NCI-H2171 treated with DMSO at 0.1 percent for 48 hours (cell line): ENCODE measurements around the gene ENTREP3.

Source experiments
- DNase-seq: peaks from one replicate; lab custom pipeline; 2025; lab: John Stamatoyannopoulos, UW

The ENTREP3 gene

GRCh38 chr1:155278689-155279160 is 23.4 kb upstream of the ENTREP3 start:
- no peak for DNase-seq

DNA sequence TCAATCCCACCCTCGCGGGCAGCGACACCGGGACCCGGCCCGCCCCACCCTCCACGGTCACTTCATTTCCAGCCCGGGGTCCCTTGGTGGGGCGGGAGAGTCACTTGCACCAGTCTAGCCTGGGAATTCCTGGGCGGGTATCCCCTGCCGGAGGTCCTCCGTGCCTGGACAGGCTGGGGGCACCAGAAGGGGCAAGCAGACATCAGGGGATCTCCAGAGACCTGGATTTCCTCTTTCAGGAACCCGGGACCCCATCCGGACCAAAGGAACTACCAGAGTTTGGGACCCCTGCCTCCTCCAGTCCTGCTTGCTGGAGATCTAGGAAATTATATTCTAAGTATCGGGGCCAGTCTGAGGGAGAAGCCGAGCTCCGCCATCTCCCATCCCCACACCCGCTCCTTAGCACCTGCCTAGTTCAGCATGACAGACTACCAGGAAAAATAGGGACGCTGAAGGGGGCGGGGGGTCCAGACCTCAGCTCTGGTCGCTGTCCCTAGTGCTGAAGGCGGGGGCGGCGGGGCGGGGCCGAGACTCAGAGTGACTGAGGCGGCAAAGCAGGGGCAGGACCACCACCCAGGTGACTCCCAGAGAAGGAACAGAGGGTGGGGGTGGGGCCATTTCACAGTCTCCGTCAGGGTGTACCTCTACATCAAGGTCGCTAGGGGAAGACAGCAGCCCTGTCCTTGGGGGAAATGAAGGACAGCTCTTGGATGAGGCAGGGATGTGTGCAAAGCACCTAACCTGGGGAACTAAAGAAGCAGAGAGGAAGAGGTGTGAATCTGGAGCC is 22.8 kb upstream of the ENTREP3 start:
- DNase-seq = peak; percentile 85

GRCh38 chr1:155277070-155277901 is 22.0 kb upstream of the ENTREP3 start, which contains the start of gene HCN3:
Gene HCN3 (plus strand): TSS chr1:155277463. CDS start chr1:155277591, 128 bp downstream.
- peak; percentile 98 for DNase-seq

DNA sequence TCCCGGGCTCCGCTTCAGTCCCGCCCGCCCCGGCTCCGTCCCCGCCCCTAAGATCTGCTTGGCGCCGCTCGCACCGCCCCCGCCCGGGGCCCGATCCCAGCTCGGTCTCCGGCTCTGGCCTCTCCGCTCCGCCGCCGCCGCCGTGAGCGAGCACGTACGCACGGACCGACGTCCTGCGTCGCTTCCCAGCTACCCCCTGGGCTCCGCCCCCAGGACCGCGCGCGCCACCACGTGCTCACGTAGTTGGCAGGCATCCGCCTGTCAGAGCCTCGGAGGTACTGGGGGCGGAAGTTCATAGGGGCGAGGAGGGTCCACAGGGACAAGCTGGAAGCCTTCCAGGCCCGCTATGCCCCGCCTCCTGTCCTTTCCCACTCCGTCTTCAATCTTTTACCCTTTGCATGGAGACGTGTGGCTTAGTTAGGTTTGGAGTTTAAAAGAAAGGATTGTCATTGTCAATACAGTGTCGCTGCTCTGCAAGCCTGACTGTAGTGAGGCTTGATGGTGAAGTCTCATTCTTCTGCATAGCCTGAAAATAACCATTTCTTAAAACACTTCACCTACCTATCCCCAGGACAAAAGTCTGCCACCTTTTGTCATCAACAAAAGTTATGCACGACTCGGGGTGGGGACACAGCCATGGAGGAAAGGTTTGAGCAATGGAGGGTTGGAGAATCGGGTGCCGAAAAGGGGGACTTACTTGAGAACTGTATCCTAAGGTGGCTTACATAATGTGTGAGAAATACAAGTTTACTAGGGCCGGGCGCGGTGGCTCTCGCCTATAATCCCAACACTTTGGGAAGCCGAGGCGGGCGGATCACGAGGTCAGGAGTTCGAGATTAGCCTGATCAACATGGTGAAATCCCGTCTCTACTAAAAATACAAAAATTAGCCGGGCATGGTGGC is 18.3 kb upstream of the ENTREP3 start, which contains the start of gene CLK2:
TSS of gene CLK2 (minus strand) at position 162 of the 903 bp plus-strand sequence. CDS start 2,527 bp downstream, outside the sequence.
- peak; percentile 96 for DNase-seq

DNA sequence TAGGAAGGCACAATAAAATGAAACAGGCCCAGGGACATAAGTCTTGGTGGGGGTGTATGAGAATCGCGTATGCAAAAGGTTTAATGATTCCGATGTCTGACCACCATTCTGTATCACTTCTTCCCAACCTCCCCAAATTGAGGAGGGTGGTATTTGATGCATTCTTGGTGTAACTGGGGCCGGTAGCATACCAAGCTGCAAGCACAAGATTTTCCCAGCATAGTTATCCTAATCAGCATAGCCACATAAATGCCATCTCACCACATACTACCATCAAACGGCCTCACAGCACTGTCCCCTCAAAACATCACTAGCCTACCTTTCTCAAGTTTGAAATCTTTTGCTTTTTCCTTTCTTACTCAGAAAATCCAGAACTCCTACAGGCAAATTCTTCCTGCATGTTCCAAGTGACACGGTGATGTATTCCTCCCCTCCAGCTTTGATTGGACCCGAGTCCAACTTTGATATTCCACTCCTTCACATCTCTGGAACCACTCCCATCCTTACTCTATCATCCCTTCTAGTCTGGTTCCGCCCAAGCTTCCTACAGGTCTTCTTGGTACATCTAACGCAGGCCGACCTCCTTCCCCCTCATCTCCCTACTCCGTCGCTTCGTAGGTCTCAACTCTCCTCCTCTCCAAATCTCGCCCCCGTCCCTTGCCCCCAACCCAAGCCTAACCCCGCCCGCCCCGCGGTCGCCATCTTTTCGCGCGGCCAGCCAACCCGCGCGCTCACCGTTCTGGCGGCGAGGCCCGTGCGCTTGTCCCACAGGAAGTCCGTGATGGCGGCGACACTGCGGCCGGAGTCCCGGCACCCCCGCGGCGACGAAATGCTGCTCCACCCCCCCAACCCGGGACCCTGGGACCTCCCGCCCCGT is 17.4 kb upstream of the ENTREP3 start:
- DNase-seq = peak; percentile 77

DNA sequence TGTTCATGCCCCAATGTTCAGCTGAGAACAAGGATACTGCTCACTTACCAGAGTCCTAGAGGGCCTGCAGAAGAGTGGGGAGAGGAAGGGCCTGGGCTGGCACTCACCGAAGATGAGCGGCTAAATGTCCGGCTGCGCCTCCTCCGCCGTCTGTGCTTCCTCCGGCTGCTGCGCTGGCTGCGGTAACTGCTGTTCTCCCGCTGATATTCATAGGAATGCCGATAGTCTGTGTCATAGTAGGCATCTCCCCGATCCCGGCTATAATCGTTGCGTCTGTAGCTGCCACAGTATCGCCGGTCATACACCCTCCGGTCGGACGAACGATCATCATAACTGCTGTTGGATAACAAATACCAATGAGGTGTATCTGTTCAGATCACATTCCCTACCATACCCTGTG is 14.1 kb upstream of the ENTREP3 start:
- DNase-seq = no peak

- DNase-seq = no peak
These were observed 13.3 kb upstream of the ENTREP3 start for GRCh38 chr1:155268630-155269029.

DNA sequence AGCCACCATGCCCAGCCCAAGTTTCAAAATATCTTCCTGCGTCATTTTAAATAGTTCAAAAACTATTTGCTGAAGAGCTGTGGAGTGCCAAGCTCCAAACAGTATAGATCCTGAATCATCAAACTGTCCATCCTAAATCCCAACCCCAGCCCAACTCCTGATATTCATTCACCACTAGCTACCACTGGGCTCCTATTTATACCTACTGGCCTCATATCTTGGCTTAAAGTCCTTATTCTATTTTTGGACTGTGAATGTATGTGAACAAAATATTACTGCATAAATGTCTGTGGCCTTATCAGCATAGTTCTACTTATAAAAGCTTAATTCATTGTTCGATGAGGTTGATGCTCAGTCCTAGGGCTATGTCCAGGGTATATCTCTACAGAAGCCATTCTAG is 12.1 kb upstream of the ENTREP3 start:
- no peak for DNase-seq

GRCh38 chr1:155266553-155266952 is 11.3 kb upstream of the ENTREP3 start:
- DNase-seq = no peak

- DNase-seq = no peak
These were observed 7.8 kb upstream of the ENTREP3 start for GRCh38 chr1:155263067-155263466.

DNA sequence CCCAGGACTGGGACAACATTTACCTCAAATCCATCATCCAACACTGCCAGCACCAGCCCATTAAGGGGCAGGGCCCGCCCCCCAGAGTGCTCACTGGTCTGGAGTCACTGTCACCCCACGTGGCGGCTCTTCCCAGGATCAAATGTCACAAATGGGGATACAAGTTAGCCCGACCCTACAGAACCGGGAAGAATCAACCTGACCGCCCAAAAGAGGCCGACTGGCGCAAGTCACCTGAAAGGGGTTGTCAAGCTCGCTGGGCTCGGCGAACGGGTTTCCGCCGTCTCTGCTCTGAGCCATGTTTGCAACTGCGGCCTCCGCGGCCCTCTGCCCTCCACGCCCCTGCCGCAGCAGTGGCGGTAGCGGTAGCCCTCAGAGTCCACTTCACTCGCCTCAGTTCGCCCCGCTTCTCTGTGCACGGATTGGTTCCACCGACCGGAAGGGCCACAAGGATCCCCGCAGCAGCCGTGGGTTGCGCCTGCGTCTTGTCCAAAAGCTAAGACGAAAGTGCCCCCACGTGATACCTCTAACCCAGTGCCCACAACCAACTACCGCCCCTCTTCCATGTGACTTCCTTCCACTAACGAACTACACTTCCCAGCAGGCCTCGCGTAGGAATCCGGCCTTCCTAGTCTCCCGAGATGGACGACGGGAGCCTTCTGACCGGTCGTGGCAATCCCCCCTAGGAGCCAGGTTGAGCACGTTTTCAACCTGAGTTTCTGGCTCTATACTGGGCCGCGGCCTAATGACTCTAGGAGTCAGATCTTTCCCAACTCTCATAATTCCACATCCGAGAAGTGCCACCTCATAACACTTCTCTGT is 6.8 kb upstream of the ENTREP3 start, which contains the start of gene SCAMP3:
TSS of gene SCAMP3 (minus strand) at position 509 of the 822 bp plus-strand sequence. CDS start at position 300, 209 bp downstream.
- DNase-seq = peak; percentile 97

GRCh38 chr1:155261493-155261851 is 6.2 kb upstream of the ENTREP3 start:
- no peak for DNase-seq

- DNase-seq = no peak
These were observed 5.0 kb upstream of the ENTREP3 start for GRCh38 chr1:155260276-155260675.

DNA sequence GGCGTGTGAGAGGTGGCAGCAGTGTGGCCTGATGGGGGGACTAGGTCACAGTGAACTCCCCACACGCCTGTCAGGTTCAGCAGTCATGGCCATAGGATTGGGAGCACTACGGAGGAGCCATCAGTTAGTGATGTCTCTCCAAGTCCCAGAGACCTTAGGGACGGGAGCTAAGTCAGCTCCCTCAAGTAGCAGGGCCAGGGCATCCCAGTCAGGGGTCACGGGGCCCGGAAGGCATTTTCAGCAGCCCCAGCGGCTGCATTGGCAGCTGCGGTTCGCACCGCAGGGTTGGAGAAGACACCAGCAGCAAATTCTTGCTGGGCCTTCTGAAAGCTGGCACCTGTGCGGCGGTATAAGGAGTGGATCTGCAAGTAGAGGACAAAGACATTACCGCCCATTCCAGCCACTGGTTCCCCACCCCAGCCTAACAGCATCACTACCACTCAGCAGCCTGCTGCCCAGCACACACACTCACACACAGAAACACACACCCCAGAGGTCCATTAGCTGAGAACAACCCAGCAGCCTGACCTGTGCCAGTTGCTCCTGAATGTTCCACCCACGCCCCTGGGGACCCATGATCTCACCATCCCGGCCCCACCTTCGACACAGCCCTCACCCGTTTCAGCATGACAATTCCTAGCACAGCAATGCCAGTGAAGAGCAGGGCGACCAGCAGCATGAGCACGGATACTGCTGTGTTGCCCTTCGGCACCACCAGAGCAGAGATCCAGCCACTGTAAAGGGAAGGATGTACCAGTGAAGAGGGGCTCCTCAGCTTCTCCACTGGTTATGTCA is 972 bp upstream of the ENTREP3 start:
- no peak for DNase-seq

GRCh38 chr1:155254714-155255242 is 505 bp downstream of the ENTREP3 start:
- DNase-seq = no peak

DNA sequence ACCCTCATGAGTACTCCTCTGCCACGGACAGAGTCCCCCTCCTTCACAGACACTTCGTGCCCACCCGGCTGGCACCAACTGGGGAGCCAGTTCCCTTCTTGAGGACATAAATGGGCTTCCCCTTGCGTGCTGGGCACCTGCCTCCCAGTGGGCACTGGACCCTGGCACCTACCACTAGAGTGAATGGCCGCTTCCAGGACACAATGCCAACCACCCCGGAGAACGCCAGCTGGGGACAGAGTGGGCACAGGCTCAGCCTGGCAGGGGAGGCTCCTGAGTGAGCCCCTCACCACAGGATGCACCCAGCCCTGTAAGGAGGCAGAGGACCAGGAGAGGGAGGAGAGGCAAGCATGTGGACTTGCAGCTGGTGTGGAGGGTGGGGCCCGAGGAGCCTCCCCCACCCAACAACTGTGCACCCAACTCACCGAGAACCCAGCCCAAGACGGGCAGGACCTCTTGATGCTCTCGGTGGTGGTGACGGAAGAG is 1.0 kb downstream of the ENTREP3 start:
- DNase-seq = no peak

- no peak for DNase-seq
These were observed 1.5 kb downstream of the ENTREP3 start for GRCh38 chr1:155253797-155254196.

DNA sequence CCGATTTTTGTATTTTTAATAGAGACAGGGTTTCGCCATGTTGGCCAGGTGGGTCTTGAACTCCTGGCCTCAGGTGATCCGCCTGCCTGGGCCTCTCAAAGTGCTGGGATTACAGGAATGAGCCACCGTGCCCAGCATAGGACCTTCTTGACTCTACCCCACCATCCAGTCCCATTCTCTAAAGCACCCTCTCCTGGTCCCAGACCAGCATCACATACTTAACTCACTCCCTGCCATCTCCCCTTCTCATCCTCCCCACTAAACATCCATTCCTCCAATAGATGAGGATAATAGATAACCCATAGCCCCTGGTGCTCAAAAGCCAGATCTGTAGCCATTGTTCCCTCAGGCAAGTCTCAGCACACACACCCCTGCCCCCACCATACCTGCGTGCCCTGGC is 2.1 kb downstream of the ENTREP3 start:
- no peak for DNase-seq

- no peak for DNase-seq
These were observed 3.7 kb downstream of the ENTREP3 start for GRCh38 chr1:155251566-155251965.
